Upper lobe of left lung (tissue), 4 donors: ENCODE measurements around the gene OR2AK2.

Experiments used
- EP300 ChIP-seq, 4 donors: sonication (generic); formaldehyde crosslinking; IDR thresholded peaks; one replicate each; pipeline ENCODE4 v1.5.1; 2017; ENCODE audit warnings: antibody characterized with exemption in 4 of 4, control low read depth in 2 of 4
- POLR2A ChIP-seq, 4 donors: fragments of 450-650 bp; IDR thresholded peaks; one replicate each; pipeline ENCODE4 v1.5.1; 2016 to 2017; ENCODE audit warnings: antibody characterized with exemption in 4 of 4, mild to moderate bottlenecking in 2 of 4
- POLR2AphosphoS5 ChIP-seq, 2 donors: sonication (generic); formaldehyde crosslinking; IDR thresholded peaks; one replicate each; pipeline ENCODE4 v1.5.1; 2017; ENCODE audit warnings: antibody characterized with exemption in 2 of 2
- TF ChIP-seq, protein P1 (sequence below), 6 experiments: fragments of 450-650 bp in 4 of 6; fragments of 200-600 bp in 2 of 6; sonication (generic) in 2 of 6; IDR thresholded peaks; one replicate each; pipeline ENCODE4 v1.5.1; 2016 to 2019; ENCODE audit warnings: antibody characterized with exemption in 6 of 6

DNA sequence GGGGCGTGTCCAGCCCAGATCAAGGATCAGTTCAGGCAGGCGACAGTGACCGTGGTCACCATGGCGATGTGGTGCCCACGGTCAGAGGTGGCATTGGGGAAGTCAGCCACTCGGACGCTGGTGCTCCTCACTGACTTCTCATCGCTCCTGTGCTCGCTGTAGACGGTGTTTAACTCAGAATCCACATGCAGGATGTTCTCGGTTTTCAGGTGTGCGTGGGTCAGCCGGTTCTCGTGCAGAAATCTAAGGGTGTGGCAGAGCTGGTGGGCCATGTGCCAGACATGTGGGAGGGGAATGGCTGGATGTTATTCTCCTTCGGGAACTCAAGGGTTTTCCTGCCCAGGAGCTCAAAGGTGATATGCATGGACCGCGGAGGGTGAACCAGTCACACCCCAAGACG is 28.6 kb upstream of the OR2AK2 start:
- no peak for TF ChIP-seq POLR2A (IDR thresholded peaks at IDR 0.05)
- TF ChIP-seq, protein P1, sequence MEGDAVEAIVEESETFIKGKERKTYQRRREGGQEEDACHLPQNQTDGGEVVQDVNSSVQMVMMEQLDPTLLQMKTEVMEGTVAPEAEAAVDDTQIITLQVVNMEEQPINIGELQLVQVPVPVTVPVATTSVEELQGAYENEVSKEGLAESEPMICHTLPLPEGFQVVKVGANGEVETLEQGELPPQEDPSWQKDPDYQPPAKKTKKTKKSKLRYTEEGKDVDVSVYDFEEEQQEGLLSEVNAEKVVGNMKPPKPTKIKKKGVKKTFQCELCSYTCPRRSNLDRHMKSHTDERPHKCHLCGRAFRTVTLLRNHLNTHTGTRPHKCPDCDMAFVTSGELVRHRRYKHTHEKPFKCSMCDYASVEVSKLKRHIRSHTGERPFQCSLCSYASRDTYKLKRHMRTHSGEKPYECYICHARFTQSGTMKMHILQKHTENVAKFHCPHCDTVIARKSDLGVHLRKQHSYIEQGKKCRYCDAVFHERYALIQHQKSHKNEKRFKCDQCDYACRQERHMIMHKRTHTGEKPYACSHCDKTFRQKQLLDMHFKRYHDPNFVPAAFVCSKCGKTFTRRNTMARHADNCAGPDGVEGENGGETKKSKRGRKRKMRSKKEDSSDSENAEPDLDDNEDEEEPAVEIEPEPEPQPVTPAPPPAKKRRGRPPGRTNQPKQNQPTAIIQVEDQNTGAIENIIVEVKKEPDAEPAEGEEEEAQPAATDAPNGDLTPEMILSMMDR (IDR thresholded peaks at IDR 0.05): no peak
- TF ChIP-seq POLR2AphosphoS5 (IDR thresholded peaks at IDR 0.05): no peak
- no peak for TF ChIP-seq EP300 (IDR thresholded peaks at IDR 0.05)
